Measurements from ENCODE around the gene ALK.

DNA sequence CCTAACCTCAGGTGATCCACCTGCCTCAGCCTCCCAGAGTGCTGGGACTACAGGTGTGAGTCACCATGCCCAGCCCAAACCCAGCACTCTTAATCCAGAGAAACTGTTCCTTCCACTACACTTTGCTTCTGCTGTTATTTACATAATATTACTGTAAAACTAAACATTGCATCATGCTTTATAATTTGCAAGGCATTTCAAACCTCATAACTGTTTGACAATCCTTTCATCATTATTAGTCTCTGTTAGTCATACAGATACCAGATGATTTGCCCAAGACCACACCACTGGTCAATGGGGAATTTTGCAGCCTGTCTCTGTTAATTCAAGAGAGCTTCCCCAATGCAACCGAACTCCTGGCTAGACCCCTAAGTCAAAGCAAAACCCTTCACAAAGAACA, 338.3 kb downstream of the ALK start:
- TF ChIP-seq POLR2A (IDR thresholded peaks at IDR 0.05) (no peak), POLR2AphosphoS5 (IDR thresholded peaks at IDR 0.05) (no peak), EP300 (IDR thresholded peaks at IDR 0.05) (no peak)
- TF ChIP-seq, protein P1, sequence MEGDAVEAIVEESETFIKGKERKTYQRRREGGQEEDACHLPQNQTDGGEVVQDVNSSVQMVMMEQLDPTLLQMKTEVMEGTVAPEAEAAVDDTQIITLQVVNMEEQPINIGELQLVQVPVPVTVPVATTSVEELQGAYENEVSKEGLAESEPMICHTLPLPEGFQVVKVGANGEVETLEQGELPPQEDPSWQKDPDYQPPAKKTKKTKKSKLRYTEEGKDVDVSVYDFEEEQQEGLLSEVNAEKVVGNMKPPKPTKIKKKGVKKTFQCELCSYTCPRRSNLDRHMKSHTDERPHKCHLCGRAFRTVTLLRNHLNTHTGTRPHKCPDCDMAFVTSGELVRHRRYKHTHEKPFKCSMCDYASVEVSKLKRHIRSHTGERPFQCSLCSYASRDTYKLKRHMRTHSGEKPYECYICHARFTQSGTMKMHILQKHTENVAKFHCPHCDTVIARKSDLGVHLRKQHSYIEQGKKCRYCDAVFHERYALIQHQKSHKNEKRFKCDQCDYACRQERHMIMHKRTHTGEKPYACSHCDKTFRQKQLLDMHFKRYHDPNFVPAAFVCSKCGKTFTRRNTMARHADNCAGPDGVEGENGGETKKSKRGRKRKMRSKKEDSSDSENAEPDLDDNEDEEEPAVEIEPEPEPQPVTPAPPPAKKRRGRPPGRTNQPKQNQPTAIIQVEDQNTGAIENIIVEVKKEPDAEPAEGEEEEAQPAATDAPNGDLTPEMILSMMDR (IDR thresholded peaks at IDR 0.05), result no peak

Measured in sigmoid colon (tissue), 4 donors.